IMR-90 (cell line): Measurements from ENCODE around the gene SEMA5A.

Source experiments
- CHD1 ChIP-seq: IDR thresholded peaks from 2 replicates; pipeline ENCODE4 v1.6.1; 2012; ENCODE audit warnings: low read depth, low read length, improper control_type of control experiment
- MXI1 ChIP-seq: IDR thresholded peaks from 2 replicates; pipeline ENCODE4 v1.6.1; 2012; ENCODE audit warnings: low read depth, mild to moderate bottlenecking, low read length, moderate library complexity, borderline replicate concordance
- POLR2A ChIP-seq: IDR thresholded peaks from 2 replicates; pipeline ENCODE4 v1.6.1; 2012; ENCODE audit warnings: mild to moderate bottlenecking, low read depth, low read length
- TF ChIP-seq, protein P1 (sequence below): conservative IDR thresholded peaks from 2 replicates; pipeline ENCODE4 v1.5.1; 2012; ENCODE audit warnings: mild to moderate bottlenecking, low read depth, low read length, improper control_type of control experiment
- TF ChIP-seq, protein P2 (sequence below): fragments of 150-350 bp; IDR thresholded peaks from 2 replicates; pipeline ENCODE4 v1.6.1; 2017; ENCODE audit warnings: mild to moderate bottlenecking, antibody characterized with exemption, low read length, low read depth

DNA sequence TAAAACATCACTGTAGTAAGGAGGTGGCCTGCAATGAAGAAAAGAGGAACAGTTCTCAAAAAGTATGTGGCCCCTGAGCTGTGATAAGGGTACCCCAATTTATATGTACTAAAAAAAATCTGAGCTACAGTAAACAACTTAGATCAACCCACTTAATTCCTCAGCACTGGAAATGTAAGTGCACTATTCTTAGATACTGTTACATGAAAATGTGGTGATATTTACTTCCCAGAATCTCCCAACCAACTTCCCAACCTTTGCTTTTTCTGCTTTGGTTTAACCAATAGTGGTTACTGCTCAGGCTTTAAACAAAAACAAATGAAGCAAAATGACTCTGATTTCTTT lies 114.8 kb downstream of the SEMA5A start:
- TF ChIP-seq, protein P1, sequence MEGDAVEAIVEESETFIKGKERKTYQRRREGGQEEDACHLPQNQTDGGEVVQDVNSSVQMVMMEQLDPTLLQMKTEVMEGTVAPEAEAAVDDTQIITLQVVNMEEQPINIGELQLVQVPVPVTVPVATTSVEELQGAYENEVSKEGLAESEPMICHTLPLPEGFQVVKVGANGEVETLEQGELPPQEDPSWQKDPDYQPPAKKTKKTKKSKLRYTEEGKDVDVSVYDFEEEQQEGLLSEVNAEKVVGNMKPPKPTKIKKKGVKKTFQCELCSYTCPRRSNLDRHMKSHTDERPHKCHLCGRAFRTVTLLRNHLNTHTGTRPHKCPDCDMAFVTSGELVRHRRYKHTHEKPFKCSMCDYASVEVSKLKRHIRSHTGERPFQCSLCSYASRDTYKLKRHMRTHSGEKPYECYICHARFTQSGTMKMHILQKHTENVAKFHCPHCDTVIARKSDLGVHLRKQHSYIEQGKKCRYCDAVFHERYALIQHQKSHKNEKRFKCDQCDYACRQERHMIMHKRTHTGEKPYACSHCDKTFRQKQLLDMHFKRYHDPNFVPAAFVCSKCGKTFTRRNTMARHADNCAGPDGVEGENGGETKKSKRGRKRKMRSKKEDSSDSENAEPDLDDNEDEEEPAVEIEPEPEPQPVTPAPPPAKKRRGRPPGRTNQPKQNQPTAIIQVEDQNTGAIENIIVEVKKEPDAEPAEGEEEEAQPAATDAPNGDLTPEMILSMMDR, result no peak
- TF ChIP-seq, protein P2, sequence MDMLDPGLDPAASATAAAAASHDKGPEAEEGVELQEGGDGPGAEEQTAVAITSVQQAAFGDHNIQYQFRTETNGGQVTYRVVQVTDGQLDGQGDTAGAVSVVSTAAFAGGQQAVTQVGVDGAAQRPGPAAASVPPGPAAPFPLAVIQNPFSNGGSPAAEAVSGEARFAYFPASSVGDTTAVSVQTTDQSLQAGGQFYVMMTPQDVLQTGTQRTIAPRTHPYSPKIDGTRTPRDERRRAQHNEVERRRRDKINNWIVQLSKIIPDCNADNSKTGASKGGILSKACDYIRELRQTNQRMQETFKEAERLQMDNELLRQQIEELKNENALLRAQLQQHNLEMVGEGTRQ, result no peak
- TF ChIP-seq MXI1 (no peak), POLR2A (no peak), CHD1 (no peak)
